Measurements from ENCODE around the gene FBXO9.

FBXO9 gene

DNA sequence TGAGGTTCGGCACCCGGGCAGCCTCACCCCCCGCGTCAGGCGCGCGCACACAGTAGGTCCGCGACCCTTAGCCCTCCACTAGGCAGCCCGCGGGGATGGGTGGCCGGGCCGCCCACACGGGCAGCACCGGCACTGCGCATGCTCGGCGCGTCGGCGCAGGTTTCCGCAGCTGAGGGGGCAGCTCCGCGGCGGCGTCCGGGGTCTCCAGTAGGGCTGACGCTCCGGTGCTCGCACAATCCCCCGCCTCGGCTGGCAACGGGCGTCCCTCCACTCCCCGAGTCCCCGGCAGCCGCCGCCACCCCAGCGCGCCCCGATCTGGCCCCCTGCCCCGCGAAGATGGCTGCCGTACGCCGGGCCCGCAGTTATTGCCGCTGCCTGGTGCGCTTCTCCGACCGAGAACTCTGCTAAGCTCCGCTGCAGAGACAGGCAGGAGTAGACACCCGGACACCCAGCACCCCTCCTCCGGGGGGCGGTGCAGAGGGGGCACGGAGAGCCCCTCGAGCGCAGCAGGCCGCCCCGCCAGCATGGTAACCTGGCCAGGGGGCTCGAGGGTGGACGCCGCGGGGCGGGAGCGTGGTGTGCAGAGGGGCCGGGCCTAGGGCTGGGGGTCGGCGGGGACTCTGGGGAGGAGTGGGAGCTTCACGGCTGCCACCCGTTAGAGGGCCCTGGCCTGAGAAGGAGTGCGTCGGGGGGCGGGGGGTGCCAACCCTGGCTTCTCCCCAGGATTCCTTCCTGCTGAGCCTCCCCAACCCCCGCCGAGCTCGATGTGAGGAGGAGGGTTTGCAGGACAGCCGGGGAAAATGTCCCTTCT lies at the start of gene FBXO9:
FBXO9 (plus strand) TSS at position 139 of the 811 bp plus-strand sequence; CDS start at position 525, 386 bp downstream.
- peak; percentile 94 for DNase-seq (ENCODE audit: low spot score)

DNA sequence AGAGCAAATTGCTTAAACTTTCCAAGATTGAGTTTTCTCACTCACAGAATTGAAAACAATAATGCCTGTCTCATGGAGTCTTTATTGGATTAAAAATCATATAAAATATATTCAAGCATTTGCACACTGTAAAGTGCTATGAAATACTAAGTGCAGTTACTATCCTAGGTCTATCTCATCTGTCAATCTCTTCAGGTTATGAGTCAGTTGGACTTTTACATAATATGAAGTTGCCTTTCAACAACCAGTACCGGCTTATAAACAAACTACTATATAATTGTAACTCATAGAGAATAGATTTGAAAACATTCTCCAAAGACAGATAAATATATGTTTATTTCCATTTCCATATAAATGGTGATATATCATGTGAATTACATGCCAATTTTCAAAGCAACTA lies 49.7 kb upstream of the FBXO9 start:
- DNase-seq (ENCODE audit: low spot score) = no peak

DNA sequence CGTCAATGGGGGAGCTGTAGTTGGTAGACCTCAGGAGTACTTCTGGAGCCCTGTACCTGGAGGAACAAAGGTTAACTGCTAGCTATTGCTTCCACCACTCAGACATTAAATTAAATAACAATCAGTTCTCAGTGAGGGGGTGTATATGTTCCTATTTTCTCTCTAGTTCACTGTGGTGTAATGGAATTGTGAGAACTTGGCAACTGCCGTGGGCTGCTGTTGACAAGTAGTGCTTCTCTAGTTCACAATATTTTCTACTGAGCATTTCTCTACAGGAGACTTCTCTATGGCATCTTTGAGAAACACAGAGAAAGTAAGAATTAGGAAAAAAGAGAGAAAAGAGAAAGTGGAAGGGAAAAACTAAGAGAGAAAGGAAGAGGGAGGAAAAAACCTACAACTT lies 46.8 kb upstream of the FBXO9 start:
- no peak for DNase-seq (ENCODE audit: low spot score)

DNA sequence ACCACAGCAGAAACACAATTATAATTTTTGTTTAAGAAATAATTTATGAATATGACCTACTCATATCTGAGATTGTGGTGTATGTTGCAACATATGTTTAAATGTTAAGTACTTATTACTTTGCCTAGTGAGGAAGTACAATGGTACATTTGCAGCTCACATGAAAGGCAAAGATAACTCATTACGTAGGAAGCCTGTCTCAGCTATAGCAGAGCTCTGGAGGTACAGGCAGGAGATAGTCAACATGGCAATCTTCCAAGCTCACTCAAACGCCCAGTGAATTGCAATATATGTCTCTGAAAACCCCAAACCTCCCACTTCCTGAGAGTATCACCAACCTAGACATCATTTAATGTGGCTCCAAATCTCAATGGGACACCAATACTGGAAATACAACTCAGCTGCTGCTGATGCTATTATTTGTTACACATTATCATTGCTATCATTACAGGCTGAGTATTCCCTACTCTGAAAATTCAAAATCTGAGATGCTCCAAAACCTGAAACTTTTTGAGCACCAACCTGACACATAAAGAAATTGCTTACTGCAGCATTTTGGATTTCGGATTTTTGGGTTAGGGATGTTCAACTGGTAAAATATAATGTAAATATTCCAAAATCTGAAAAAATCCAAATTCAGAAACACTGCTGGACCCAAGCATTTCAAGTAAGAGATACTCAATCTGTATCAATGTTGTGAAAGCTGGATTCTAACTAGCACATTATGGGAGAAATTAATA lies 45.0 kb upstream of the FBXO9 start:
- no peak for DNase-seq (ENCODE audit: low spot score)

DNA sequence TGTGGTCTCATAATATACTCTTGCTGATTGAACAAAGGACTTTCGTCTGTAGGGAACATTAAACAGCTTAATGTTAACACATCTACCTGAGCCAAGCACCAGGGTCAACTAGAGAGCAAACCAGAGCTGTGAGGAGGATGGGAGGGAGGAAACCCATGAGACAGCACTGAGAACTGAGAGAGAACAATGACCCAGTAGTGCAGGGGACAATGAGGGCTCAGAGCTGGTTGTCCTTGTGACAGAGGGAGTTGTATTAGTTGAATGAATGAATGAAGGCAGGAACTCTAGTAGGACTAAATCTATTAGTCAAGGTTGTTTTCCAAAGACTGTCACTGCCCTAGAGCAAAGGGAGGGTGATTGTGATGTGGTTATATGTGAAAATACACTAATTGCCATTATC lies 41.9 kb upstream of the FBXO9 start:
- no peak for DNase-seq (ENCODE audit: low spot score)

DNA sequence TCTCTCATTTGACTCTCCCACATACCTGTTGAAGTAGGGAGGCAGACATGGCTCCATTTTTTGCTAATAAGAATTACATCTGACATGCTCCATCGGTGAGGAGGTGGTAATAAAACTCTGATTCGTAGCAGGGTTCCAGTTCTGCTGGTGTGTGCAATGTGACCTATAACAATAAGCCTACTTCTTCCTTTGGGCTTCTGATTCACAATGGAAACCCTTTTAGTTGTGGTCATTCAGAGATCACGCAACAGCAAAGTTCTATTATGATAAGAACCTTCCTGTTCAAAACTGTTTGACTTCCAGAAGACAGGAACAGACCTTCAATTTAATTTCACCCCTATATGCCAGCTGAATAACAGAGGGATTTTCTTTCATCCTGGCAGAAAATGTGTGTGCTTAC lies 38.7 kb upstream of the FBXO9 start:
- DNase-seq (ENCODE audit: low spot score) = no peak

DNA sequence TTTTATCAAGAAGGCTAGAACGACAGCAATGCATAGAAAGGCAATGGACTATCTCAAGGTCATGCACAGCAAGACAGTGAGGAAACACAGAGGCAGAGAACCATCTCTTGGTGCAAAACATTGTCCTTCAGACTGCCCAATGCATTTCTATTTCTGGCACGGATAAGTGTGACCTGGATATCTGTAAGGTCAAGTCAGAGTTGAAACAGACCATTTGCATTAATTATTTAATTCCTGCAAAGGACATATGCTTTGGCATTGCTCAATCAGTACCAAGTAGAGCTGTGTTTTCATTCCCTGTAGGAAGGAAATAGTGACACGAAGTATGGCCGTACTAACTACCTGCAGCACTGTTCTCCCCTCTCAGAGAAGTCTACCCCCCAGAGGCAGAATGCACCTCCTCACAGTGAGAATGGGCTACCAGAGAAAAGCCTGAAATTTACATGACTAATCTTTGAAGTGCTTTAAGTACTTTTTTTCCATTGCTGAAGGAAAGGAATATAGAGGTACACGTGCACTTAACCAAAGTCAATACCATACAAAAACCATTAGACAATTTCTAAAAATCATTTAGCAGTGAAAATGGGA lies 38.0 kb upstream of the FBXO9 start:
- no peak for DNase-seq (ENCODE audit: low spot score)

DNA sequence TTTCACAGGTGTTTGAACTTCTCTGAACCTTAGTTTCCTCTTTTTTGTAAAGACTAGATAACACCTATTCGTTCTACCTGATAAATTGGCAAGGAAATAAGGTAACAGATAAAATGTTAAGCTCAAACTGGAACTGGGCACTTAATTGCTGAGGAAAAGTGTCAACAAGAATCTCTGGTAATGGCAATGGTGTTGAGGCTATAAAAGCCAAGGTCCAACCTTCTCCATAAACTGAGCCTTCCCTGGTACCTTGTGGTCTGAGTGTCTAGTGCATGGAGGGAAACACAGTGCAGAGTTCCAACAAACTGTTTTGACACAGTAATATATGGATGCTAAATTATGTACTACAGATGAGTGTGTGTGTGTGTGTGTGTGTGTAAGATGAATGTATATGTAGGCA lies 36.7 kb upstream of the FBXO9 start:
- no peak for DNase-seq (ENCODE audit: low spot score)

DNA sequence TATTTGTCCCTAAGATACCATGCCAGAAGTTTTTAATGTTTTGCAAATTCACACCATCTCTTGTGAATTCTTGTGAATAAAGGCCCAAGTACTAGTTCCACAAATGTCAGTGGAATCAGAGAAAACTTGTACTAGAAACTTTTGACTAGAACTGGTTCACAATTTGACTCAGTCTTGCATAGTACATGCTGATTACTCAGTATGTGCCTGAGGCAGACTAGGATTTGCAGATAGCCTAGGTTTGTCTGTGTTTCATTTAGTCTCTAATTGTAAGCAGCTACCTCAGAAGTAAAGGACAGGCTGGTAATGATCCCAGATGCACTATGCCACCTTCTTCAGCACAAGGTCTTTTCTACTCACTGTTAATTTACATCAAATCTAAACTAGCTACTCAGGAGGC lies 35.9 kb upstream of the FBXO9 start:
- DNase-seq (ENCODE audit: low spot score) = no peak

DNA sequence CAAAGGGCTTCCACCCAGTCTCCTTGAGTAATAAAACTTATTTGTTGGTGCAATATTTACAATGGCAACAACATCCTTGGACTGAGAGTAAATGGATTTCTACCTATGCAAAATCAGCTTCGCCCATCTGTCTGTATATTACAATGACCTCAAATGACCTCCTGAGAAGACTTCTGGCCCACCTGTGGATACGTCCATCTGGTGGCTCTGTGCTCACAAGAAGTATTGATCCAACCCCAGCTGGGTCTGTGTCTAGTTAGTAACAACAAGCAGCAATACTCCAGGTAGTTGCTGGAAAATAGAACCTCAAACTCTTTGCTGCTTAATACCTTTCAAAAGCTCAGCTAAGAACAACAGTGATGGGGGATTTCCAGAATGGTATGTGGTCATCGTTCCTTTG lies 35.4 kb upstream of the FBXO9 start:
- DNase-seq (ENCODE audit: low spot score) = no peak

DNA sequence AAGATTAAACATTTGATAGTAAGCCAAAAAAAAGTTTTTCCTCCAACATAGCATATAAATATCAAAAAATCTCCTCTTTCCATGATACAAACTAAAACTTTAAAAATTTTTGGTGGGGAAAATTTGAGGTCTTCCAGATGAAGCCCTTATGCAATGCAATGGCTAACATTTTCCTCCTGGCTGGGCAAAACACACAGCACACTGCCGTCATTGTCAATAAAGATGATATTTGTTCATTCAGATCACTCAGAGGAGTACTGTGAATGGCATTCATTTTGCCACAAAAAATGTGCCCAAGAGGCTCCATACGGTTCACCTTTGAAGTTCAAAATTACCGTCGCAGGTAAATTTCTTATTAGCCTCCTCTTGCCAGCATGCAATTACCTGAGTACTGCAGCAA lies 33.9 kb upstream of the FBXO9 start:
- DNase-seq (ENCODE audit: low spot score) = no peak

DNA sequence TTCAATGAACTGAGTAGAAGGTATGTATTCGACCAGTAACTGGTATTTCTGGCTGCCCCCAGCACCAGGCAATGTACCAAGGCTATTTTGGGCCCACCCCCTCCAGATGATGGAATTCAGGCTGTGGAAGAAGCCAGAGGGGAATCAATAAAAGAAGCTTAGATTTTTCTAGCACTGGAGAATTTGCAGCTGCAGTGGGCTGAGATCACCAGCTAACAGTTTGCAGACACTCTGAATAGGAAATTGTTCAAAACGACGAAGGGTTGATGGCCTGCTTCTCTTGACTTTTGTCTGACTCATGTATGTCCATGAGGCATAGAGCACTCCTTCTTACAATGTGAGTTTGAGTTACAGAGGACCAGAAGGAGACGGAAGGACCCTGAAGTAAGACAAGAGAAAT lies 32.4 kb upstream of the FBXO9 start:
- DNase-seq (ENCODE audit: low spot score) = peak; percentile 19

DNA sequence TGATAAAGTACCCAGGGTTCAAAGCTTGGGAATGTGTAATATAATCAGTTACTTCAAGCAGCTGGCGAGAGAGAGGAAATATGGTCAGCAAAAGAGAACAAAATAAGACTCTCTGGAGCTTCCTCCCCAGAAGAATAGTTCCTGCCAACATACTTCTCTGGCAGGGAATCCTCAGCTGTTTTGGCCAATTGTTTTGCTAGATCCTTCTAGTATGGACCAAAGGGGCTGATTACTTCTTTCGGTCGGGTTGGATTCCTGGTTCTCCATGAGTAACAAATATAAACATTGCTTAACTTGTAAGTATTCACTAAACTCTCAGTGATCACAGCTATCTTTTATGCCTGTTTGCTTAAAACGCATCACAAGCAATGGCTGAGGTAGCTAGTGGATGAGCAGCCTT lies 31.4 kb upstream of the FBXO9 start:
- peak; percentile 67 for DNase-seq (ENCODE audit: low spot score)

DNA sequence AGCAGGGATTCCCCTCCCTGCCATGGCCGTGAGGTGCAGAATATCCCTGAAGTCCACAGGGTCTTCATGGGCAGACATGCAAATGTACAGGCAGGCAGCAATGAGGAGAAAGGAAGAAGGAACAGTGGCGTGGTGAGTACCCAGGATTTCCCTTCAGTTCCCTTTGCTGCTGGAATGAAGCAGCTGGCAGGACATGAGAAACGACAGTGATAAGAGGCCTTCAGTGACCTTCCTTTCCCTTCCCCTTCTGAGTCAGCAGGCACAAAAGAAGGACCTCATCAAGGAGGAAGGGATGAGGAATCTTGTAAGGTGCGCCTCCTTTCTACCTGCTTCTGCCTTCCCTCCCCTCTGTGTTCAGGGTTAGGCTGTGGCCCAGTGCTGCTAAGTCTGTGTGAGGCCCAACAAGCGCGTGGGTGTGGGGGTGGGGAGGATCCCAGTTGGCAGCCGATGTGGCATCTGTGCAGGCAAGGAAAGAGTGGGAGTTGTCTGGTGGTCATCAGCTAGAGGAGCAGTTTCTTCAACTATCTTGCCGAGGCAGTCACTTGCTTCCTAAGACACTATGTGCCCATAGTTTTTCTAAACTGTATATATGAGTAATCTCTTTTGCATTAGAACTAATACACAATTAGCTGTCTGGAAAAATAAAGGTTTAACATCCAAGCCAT lies 29.5 kb upstream of the FBXO9 start:
- no peak for DNase-seq (ENCODE audit: low spot score)

DNA sequence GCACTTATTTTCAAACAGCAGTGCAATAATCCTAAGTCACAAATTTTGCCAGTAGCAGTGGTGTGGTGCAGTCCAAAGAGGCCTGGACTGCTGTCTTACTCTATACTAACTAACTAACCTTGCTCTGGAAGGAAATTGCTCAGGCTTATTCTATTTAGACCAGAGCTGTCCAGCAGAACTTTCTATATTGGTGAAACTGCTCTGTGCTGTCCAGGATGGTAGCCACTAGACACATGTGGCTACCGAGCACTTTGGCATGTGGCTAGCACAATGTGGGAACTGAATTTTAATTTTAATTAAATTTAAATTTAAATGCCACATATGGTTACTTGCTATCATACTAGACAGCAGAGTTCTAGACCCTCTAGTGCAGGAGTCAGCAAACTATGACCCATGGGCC lies 27.1 kb upstream of the FBXO9 start:
- DNase-seq (ENCODE audit: low spot score) = no peak

DNA sequence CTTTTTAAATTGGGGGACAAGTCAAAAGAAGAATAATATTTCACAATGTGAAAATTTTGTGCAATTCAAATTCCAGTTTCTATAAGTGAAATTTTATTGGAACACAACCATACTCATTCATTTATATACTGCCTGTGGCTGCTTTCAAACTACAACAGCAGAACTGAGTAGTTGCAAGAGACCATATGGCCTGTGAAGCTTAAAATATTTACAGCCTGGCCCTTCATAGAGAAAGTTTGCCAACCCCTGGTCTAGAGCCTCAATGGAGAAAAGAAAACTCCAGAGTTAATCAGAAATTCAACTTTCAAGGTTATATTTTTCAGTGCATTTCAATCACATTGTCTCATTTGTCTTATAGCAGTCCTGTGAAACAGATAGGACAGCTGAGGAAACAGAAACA lies 26.6 kb upstream of the FBXO9 start:
- no peak for DNase-seq (ENCODE audit: low spot score)

DNA sequence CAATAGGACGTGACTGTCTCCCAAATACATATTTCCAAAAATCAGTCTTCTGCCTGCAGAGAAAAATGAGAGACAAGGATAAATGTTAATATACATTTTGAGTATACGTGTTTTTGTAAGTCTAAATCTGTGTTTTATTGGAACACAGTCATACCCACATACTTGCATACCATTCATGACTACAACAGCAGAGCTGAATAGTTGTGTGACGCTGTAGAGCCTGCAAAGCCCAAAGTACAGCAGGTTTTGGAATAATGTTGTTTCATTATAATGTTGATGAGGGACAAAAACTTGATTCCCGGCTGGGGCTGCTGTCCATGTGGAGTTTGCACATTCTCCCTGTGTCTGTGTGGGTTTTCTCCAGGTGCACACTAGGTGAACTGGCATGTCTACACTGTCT lies 23.8 kb upstream of the FBXO9 start:
- DNase-seq (ENCODE audit: low spot score) = peak; percentile 23

DNA sequence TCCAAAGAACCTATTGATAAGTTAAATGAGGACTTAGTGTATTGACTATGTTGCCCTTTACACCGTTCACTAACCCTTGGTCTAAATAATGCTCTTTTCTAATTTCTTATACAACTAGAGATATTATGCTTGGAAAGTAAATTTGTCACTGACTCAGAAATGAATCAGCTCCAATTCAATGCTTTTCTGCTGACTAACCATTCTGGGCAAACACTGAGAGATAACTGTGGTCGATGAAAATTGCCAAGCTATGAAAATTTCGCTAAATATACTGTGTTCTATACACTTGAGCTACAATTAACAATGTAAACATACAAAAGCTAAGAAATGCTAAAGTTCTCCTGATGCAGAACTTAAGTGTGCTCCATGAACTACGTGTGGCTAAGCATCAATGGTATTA lies 23.1 kb upstream of the FBXO9 start:
- DNase-seq (ENCODE audit: low spot score) = peak; percentile 61

DNA sequence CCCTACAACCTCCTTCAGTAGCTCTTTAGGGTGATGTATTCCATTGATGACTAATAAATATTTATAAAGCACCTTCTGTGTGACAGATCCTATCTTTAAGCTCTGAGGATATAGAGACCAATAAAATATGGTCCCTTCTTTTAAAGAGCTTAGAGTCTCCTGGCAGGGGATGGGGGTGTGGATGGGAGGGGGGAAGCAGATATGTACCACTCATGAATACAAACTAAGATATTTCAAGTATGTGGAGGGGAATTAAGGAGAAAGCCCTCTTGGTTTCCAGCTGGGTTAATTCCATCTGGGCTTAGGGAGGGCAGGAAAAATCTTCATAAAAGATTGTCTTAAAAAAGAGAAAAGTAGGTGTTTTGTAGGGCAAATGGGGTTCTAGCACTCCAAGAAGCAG lies 21.6 kb upstream of the FBXO9 start:
- DNase-seq (ENCODE audit: low spot score) = peak; percentile 56

DNA sequence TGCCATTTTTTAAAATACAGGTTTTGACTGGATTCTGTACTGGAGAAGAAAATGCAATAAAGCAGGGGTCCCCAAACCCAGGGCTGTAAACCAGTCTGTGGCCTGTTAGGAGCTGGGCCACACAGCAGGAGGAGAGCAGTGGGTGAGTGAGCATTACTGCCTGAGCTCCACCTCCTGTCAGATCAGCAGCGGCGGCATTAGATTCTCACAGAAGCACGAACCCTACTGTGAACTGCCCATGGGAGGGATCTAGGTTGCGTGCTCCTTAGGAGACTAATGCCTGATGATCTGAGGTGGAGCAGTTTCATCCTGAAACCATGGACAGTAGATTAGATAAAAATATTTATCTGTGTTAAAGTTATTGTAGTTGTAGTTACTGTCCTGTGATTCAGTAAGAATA lies 21.1 kb upstream of the FBXO9 start:
- DNase-seq (ENCODE audit: low spot score) = no peak

DNA sequence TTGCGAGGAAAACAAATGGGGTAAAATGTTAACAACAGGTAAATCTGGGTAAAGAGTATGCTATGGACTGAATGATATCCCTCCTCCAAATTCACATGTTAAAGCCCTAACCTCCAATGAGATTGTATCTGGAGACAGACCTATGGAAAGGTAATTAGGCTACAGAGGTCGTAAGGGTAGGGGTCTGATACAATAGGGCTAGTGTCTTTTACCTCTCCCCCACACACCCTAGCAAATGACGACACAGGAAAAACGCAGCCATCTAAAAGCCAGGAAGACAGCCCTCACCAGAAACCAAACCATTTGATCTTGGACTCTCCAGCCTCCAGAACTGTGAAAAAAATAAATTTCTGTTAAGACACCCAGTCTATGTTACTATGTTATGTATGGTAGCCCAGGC lies 20.6 kb upstream of the FBXO9 start:
- DNase-seq (ENCODE audit: low spot score) = no peak

DNA sequence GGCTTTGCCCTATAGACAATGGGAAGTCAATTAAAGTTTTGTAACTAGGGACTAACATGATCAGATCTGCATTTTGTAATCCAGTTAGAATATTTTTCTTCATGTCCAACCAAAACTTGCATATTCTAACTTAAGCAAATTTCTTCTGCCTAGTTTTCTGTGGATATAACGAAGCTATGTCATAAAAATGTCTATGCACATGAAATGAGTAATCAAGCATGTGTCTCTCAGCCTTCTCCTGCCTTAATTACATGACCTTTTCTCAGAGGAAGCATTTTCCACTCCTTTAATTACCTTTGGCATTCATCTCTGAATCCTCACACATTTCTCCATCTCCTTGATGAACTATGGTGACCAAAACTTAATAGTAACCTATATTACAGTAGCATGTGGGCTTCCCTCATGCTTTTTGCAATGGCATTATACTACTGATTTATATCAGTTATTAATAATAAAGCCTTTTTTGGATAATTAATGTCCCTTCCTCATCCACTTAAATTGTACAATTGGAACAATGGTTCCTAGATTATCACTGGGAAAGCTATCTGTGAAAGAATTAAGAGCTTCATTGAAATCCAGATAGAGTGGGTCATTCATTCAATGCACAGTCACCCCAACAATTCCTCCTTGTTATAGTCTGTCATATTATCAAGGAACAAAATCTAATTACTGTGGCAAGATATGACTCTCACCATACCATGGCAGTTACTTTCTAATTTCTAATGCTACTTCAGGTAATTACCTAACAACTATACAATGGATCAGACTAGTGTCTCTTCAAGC lies 19.1 kb upstream of the FBXO9 start:
- no peak for DNase-seq (ENCODE audit: low spot score)
